ENCODE results near the gene SP140.
"Not testable (repeated sequence)": the region's sequence is repeated elsewhere in the genome, so short reads cannot be mapped to it uniquely, and the experiment has no call there.

SP140 gene

GRCh38 chr2:230226051-230226551 is 565 bp downstream of the SP140 start:
- DNase-seq, result no peak

GRCh38 chr2:230227216-230227615 is 1.7 kb downstream of the SP140 start:
- DNase-seq, result no peak

GRCh38 chr2:230230087-230230486 is 4.6 kb downstream of the SP140 start:
- DNase-seq, result no peak

GRCh38 chr2:230230496-230231200 is 5.1 kb downstream of the SP140 start:
- DNase-seq, result no peak

- DNase-seq, result no peak
These were observed 5.7 kb downstream of the SP140 start for GRCh38 chr2:230231251-230231650.

GRCh38 chr2:230234122-230234722 is 8.7 kb downstream of the SP140 start:
- DNase-seq, result no peak

- DNase-seq, result no peak
These were observed 9.3 kb downstream of the SP140 start for GRCh38 chr2:230234845-230235244.

- no peak for DNase-seq
These were observed 18.7 kb downstream of the SP140 start for GRCh38 chr2:230244211-230244610.

- DNase-seq, result no peak
These were observed 20.7 kb downstream of the SP140 start for GRCh38 chr2:230246206-230246605.

GRCh38 chr2:230250231-230250630 is 24.7 kb downstream of the SP140 start:
- no peak for DNase-seq

GRCh38 chr2:230254152-230254881 is 28.8 kb downstream of the SP140 start:
- peak; percentile 30 for DNase-seq

GRCh38 chr2:230256733-230257332 is 31.3 kb downstream of the SP140 start:
- DNase-seq, result no peak

- DNase-seq, result no peak
These were observed 32.9 kb downstream of the SP140 start for GRCh38 chr2:230258483-230258882.

GRCh38 chr2:230262246-230262645 is 36.7 kb downstream of the SP140 start:
- no peak for DNase-seq

GRCh38 chr2:230264945-230265344 is 39.4 kb downstream of the SP140 start:
- DNase-seq, result not testable (repeated sequence)

- no peak for DNase-seq
These were observed 41.1 kb downstream of the SP140 start for GRCh38 chr2:230266638-230267037.

- DNase-seq, result no peak
These were observed 41.5 kb downstream of the SP140 start for GRCh38 chr2:230267059-230267458.

GRCh38 chr2:230267556-230267955 is 42.0 kb downstream of the SP140 start:
- no peak for DNase-seq

GRCh38 chr2:230268606-230269243 is 43.2 kb downstream of the SP140 start:
- no peak for DNase-seq

GRCh38 chr2:230269715-230270114 is 44.2 kb downstream of the SP140 start:
- no peak for DNase-seq

- DNase-seq, result no peak
These were observed 57.4 kb downstream of the SP140 start for GRCh38 chr2:230282936-230283335.

GRCh38 chr2:230286048-230286447 is 60.5 kb downstream of the SP140 start:
- DNase-seq, result no peak

GRCh38 chr2:230289311-230289710 is 63.8 kb downstream of the SP140 start:
- DNase-seq, result not testable (repeated sequence)

Measured in activated T-cell treated with anti-CD3 and anti-CD28 coated beads, Interleukin-2, amount 50 U/mL, for 1 hour (primary cell).